AG10803 (cell line): Measurements from ENCODE around the gene GNPTAB.
A peak's percentile ranks its signal among the peaks of the same experiment; 100 is the strongest.

Experiments
- DNase-seq: peaks from one replicate; pipeline ENCODE4 v3.0.0; 2010; ENCODE audit warnings: low read depth
- H3K4me3 ChIP-seq: 2 replicates; pipeline ENCODE4 v1.5.1; 2011; ENCODE audit warnings: mild to moderate bottlenecking, low read length, control low read depth
- CTCF ChIP-seq: conservative IDR thresholded peaks from 2 replicates; pipeline ENCODE4 v1.5.1; 2011; ENCODE audit warnings: mild to moderate bottlenecking, low read length, control low read depth, inconsistent platforms

The GNPTAB gene

GRCh38 chr12:101703487-101703886, 127.3 kb downstream of the GNPTAB start:
- no peak overlapping the region for H3K4me3 ChIP-seq
- DNase-seq: no peak
- TF ChIP-seq CTCF: no peak

DNA sequence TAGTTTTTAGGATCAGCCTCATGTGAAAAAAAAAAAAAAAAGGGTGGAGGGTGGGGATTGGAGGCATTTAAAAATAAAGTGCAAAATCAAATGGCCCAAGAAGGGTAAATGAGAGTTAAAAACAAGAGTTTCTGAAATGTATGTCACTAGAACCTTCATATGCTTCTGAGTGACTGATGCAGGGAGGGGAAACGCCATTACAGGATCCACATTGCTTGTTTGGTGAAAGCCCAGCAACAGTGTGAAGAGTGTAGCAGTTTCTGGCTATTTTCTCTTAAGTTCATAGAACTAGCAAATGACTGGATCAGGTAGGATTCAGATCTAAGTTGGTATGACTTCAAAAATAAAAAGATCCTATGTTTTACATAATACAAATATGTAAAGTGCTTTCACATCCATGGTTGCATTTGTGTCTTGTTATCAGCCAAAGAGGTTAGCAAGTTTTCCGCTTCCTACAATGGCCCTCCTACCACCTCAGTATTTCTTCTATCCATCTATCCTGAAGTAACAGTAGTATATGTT, 130.4 kb downstream of the GNPTAB start:
- H3K4me3 ChIP-seq: no peak overlapping the region
- no peak for TF ChIP-seq CTCF
- no peak for DNase-seq

DNA sequence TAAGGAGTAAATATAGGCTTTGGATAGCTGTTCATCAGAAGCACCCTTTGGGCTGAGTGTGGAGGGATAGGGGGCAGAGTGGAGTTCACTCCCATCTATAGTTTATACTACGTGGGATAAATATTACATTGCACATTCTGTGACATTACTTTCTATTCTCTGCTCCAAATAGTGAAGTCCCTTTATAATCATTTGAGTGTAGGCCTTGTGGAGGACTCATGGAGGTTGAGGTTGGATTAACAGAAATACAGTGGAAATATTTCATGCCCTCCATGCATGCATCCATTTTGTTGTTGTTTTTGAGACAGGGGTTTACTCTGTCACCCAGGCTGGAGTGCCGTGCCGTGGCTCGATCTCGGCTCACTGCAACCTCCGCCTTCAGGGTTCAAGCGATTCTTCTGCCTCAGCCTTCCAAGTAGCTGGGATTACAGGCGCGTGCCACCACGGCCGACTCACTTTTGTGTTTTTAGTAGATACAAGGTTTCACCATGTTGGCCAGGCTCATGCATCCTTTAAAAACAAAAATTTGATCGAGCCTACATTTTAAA, 131.9 kb downstream of the GNPTAB start:
- H3K4me3 ChIP-seq: peak overlapping the region; percentile 81
- no peak for DNase-seq

DNA sequence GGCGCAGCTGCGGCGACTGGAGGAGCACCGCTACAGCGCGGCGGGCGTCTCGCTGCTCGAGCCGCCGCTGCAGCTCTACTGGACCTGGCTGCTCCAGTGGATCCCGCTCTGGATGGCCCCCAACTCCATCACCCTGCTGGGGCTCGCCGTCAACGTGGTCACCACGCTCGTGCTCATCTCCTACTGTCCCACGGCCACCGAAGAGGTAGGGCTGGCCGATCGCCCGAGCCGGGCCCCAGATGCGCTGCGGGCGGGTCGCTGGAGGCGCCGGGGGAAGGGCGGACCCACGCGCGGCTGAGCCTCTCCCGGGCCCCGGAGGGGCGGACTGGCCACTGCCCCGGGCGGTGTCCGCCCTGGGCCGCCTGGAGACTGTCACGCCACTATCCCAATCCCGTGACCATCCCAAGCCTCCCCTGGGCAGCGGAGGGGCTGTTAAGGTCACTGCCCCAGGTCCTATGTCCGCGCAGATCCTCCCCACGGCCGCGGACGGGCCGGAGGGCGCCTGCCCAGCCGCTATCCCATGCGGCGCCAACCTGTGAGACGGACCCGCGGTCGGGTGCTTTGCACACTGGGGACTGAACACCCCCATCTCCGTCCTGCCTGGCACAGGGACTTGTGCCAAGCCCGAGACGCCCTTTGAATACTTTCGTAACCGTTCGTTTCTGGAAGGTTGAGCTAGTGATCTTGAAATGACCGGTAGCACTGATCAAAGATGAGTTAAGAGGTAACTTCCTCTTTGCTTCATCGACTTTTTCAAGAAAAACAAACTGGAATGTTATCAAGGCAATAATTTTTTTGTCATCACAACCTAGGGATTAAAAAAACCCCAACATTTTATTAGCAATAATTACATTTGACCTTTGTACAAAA, 132.6 kb downstream of the GNPTAB start:
- peak; percentile 40 for DNase-seq
- H3K4me3 ChIP-seq: peak overlapping the region; percentile 81
- no peak for TF ChIP-seq CTCF

More for the DNA sequence above, 131.9 kb downstream of the GNPTAB start:
- TF ChIP-seq CTCF: peak; percentile 44

- peak within 1 kb of the TSS; percentile 81 for H3K4me3 ChIP-seq
- peak; percentile 16 for DNase-seq
- TF ChIP-seq CTCF: no peak
These were observed 133.4 kb downstream of the GNPTAB start, which contains the start of gene CHPT1 for GRCh38 chr12:101697197-101697929. Gene CHPT1, plus strand, starts transcription at chr12:101697640. Its CDS starts 222 bp downstream, at chr12:101697862.

- TF ChIP-seq CTCF: no peak
- DNase-seq: peak; percentile 36
- H3K4me3 ChIP-seq: peak overlapping the region; percentile 81
These were observed 134.2 kb downstream of the GNPTAB start for GRCh38 chr12:101696251-101697196.
